ENCODE results near the gene DDI2.

The DDI2 gene

DNA sequence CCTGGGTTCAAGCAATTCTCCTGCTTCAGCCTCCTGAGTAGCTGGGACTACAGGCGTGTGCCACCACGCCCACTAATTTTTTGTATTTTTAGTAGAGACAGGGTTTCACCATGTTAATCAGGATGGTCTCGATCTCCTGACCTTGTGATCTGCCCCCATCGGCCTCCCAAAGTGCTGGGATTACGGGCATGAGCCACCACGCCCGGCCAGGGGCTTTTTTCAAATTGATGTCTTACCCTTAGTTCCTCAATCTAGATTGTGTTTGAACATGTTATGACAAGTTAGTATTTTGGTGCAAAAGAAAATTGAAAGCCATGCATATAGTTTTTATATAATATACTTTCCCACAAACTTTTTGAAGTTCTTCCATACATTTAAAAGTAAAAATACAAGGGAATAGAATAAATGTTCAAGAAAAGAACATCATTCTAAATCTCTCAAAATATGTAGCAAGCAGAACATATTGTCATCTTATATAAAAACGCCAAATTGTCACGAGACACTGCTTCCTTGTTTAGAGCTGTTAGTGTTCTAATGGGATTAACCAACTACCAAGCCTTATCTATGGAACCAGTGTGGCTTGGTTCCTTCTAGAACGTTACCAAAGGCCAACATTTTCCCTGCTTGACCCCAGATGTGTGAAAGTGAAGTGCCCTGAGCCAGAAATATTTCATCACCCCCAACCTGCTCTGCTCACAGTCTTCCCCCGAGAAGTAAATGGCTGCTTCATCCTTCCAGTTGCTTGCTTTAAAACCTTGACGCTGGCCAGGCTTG lies 57.3 kb downstream of the DDI2 start:
- H3K4me1 ChIP-seq (ENCODE audit: control insufficient read depth, low read depth, low read length): no peaks in the 10 kb centered on the region
- no peak overlapping the region for H3K27ac ChIP-seq (ENCODE audit: low read length)
- no peaks in the 10 kb centered on the region for H3K27me3 ChIP-seq (ENCODE audit: control insufficient read depth, insufficient read depth, low read length)
- no peak overlapping the region for H3K9ac ChIP-seq (ENCODE audit: low read length)
- no peaks in the 10 kb centered on the region for H3K36me3 ChIP-seq (ENCODE audit: control insufficient read depth, low read depth, low read length)
- H3K9me3 ChIP-seq (ENCODE audit: control insufficient read depth, low read depth, low read length): no peaks in the 10 kb centered on the region
- no peak overlapping the region for H3K4me3 ChIP-seq (ENCODE audit: low read length)

DNA sequence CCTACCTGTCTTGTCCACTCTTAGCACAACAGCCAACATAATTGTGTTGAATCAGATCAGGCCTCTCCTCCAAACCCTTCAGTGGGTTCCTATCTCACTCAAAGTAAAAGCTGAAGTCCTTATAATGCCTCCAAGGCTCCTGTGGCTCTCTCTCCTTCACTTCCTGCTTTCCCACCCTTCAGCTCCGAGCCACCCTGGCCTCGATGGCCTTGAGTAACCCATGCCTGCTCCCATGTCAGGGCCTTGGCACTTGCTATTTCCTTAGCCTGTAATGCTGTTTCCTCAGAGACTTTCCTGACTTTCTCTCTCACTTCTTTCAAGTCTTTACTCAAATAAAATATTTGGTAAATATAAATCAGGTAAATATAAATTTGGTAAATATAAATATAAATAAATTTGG lies 58.8 kb downstream of the DDI2 start:
- H3K9ac ChIP-seq (ENCODE audit: low read length): no peak overlapping the region
- no peaks in the 10 kb centered on the region for H3K36me3 ChIP-seq (ENCODE audit: control insufficient read depth, low read depth, low read length)
- H3K4me1 ChIP-seq (ENCODE audit: control insufficient read depth, low read depth, low read length): no peaks in the 10 kb centered on the region

DNA sequence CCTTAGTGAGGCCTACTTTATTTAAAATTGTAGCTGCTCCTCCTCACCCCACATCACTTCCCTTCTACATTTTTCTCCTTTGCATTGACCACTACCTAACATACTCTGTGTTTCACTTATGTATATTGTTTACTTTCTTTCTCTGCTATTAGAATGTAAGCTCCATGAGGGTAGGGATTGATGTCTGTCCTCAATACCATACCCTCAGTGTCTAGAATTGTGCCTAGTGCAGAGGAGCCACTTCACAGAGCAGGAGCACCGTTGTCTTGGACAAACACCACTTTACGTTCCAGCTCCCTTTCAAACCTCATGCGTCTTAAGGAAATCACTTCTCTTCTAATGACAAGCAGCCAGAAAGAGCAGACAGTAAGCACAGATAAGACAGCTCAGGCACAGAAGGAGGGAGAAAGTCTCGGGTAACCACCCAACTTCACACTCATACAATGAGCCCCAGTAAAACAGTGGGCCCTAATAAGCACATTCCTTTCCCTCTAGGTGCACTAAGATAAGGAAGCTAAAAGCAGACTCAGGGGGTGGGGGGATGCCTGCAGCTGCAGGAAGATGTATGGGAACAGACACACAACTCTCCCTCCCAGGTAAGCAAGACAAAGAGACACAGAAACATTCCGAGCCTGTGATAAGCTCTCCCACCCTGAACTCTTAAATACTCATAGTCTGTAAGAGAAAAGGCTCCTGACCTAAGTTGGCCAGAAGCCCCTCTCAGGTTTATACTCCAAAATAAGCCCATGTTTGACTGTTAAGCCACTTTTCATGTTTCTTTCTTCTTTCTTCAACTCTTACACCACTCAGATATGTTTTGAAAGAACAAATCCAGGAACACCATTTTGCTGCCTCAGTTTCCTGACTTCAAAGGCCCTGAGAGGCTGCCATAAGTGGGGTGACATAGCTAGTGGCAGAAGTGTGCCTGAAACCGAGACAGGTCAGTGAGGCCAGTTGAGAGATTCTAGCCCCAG lies 59.7 kb downstream of the DDI2 start:
- no peak overlapping the region for H3K9ac ChIP-seq (ENCODE audit: low read length)
- no peak overlapping the region for H3K27ac ChIP-seq (ENCODE audit: low read length)
- H3K9me3 ChIP-seq (ENCODE audit: control insufficient read depth, low read depth, low read length): no peaks in the 10 kb centered on the region
- no peaks in the 10 kb centered on the region for H3K27me3 ChIP-seq (ENCODE audit: control insufficient read depth, insufficient read depth, low read length)
- no peak overlapping the region for H3K4me3 ChIP-seq (ENCODE audit: low read length)
- H3K4me1 ChIP-seq (ENCODE audit: control insufficient read depth, low read depth, low read length): no peaks in the 10 kb centered on the region
- no peaks in the 10 kb centered on the region for H3K36me3 ChIP-seq (ENCODE audit: control insufficient read depth, low read depth, low read length)

More for the DNA sequence above, 58.8 kb downstream of the DDI2 start:
- Histone ChIP-seq H3K9me3 (ENCODE audit: control insufficient read depth, low read depth, low read length) (no peaks in the 10 kb centered on the region), H3K27me3 (ENCODE audit: control insufficient read depth, insufficient read depth, low read length) (no peaks in the 10 kb centered on the region), H3K4me3 (ENCODE audit: low read length) (no peak overlapping the region), H3K27ac (ENCODE audit: low read length) (no peak overlapping the region)

DNA sequence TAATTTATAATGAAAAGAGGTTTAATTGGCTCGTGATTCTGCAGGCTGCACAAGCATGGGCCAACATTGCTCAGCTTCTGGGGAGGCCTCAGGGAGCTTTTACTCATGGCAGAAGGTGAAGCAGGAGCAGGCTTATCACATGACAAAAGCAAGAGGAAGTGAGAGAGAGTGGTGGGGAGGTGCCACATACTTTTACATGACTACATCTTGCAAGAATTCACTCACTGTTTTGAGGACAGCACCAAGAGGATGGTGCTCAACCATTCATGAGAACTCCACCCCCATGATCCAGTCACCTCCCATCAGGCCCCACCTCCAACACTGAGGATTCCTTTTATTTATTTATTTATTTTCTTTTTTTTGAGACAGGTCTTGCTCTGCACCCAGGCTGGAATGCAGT lies 61.3 kb downstream of the DDI2 start:
- Histone ChIP-seq H3K27me3 (ENCODE audit: control insufficient read depth, insufficient read depth, low read length) (no peaks in the 10 kb centered on the region), H3K9me3 (ENCODE audit: control insufficient read depth, low read depth, low read length) (no peaks in the 10 kb centered on the region), H3K4me3 (ENCODE audit: low read length) (no peak overlapping the region), H3K27ac (ENCODE audit: low read length) (no peak overlapping the region), H3K4me1 (ENCODE audit: control insufficient read depth, low read depth, low read length) (no peaks in the 10 kb centered on the region), H3K36me3 (ENCODE audit: control insufficient read depth, low read depth, low read length) (no peaks in the 10 kb centered on the region), H3K9ac (ENCODE audit: low read length) (no peak overlapping the region)

GRCh38 chr1:15680131-15680530 lies 62.9 kb downstream of the DDI2 start:
- Histone ChIP-seq H3K4me3 (ENCODE audit: low read length) (no peak overlapping the region), H3K27me3 (ENCODE audit: control insufficient read depth, insufficient read depth, low read length) (no peaks in the 10 kb centered on the region), H3K9ac (ENCODE audit: low read length) (no peak overlapping the region), H3K9me3 (ENCODE audit: control insufficient read depth, low read depth, low read length) (no peaks in the 10 kb centered on the region), H3K27ac (ENCODE audit: low read length) (no peak overlapping the region), H3K36me3 (ENCODE audit: control insufficient read depth, low read depth, low read length) (no peaks in the 10 kb centered on the region), H3K4me1 (ENCODE audit: control insufficient read depth, low read depth, low read length) (no peaks in the 10 kb centered on the region)

DNA sequence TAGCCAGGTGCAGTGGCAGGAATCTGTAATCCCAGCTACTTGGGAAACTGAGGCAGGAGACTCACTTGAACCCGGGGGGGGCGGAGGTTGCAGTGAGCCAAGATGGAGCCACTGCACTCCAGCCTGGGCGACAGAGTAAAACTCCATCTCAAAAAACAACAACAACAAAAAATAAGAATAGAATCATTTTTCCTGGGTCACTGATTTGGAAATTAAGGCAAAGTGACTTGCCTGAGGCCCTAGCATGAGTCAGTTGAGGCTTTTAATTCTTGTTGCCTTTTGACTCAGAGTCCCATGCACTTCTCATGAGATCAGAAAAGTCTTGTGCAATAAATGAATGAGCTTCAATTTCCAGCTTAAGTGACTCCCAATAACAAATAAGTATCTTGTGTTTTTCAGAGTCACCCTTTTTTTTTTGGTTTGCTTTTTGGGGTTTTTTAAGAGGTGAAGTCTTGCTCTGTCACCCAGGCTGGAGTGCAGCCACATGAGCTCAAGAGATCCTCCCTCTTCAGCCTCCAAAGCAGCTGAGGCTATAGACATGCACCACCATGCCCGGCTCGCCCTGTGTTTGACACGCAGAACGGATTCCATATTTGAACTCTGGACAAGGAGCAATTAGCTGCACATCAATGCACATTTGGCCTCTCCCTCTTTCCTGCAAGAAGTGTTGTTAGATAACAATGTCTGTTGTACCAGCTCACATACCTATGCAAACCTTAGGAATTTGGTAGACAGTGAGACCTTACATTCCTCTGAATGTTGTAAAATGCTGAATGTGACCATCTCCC lies 63.5 kb downstream of the DDI2 start:
- no peak overlapping the region for H3K27ac ChIP-seq (ENCODE audit: low read length)
- no peaks in the 10 kb centered on the region for H3K4me1 ChIP-seq (ENCODE audit: control insufficient read depth, low read depth, low read length)
- H3K4me3 ChIP-seq (ENCODE audit: low read length): no peak overlapping the region
- no peaks in the 10 kb centered on the region for H3K9me3 ChIP-seq (ENCODE audit: control insufficient read depth, low read depth, low read length)
- no peaks in the 10 kb centered on the region for H3K36me3 ChIP-seq (ENCODE audit: control insufficient read depth, low read depth, low read length)
- H3K9ac ChIP-seq (ENCODE audit: low read length): no peak overlapping the region
- no peaks in the 10 kb centered on the region for H3K27me3 ChIP-seq (ENCODE audit: control insufficient read depth, insufficient read depth, low read length)

- no peak overlapping the region for H3K4me3 ChIP-seq (ENCODE audit: low read length)
- H3K27me3 ChIP-seq (ENCODE audit: control insufficient read depth, insufficient read depth, low read length): no peaks in the 10 kb centered on the region
- no peaks in the 10 kb centered on the region for H3K36me3 ChIP-seq (ENCODE audit: control insufficient read depth, low read depth, low read length)
- H3K4me1 ChIP-seq (ENCODE audit: control insufficient read depth, low read depth, low read length): no peaks in the 10 kb centered on the region
- no peak overlapping the region for H3K27ac ChIP-seq (ENCODE audit: low read length)
- H3K9ac ChIP-seq (ENCODE audit: low read length): no peak overlapping the region
- H3K9me3 ChIP-seq (ENCODE audit: control insufficient read depth, low read depth, low read length): no peaks in the 10 kb centered on the region
Measured at GRCh38 chr1:15681349-15682292, 64.4 kb downstream of the DDI2 start.

- no peaks in the 10 kb centered on the region for H3K9me3 ChIP-seq (ENCODE audit: control insufficient read depth, low read depth, low read length)
- no peaks in the 10 kb centered on the region for H3K27me3 ChIP-seq (ENCODE audit: control insufficient read depth, insufficient read depth, low read length)
- H3K27ac ChIP-seq (ENCODE audit: low read length): no peak overlapping the region
- no peaks in the 10 kb centered on the region for H3K4me1 ChIP-seq (ENCODE audit: control insufficient read depth, low read depth, low read length)
- H3K4me3 ChIP-seq (ENCODE audit: low read length): no peak overlapping the region
- H3K9ac ChIP-seq (ENCODE audit: low read length): no peak overlapping the region
- H3K36me3 ChIP-seq (ENCODE audit: control insufficient read depth, low read depth, low read length): no peaks in the 10 kb centered on the region
Measured at GRCh38 chr1:15682936-15683341, 65.7 kb downstream of the DDI2 start.

GRCh38 chr1:15683345-15684039 lies 66.2 kb downstream of the DDI2 start:
- no peaks in the 10 kb centered on the region for H3K4me1 ChIP-seq (ENCODE audit: control insufficient read depth, low read depth, low read length)
- peak overlapping the region; percentile 68 for H3K4me3 ChIP-seq (ENCODE audit: low read length)
- H3K27ac ChIP-seq (ENCODE audit: low read length): no peak overlapping the region
- peak overlapping the region; percentile 71 for H3K9ac ChIP-seq (ENCODE audit: low read length)
- no peaks in the 10 kb centered on the region for H3K9me3 ChIP-seq (ENCODE audit: control insufficient read depth, low read depth, low read length)
- H3K36me3 ChIP-seq (ENCODE audit: control insufficient read depth, low read depth, low read length): no peaks in the 10 kb centered on the region
- no peaks in the 10 kb centered on the region for H3K27me3 ChIP-seq (ENCODE audit: control insufficient read depth, insufficient read depth, low read length)

DNA sequence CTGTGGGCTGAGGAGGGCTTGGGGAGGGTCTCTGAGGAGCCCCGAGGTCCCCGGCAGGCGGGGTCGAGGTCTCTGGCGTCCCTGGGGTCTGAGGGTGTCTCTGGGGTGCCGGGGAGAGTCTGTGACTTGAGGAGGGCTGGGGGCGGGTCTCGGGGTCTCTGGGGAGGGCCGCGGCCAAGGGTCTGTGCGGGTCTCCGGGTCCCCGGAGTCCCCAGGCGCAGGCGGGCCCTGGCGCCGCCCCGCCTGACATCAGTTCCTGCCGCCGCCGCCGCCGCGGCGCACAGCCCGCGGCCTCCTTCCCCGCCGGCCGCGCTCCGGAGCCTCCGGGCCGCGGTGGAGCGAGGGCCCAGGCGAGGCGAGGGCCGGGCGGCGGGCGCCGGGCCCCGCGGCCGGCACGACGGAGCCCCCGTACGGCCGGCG lies 66.8 kb downstream of the DDI2 start, which contains the start of gene PLEKHM2:
PLEKHM2 (plus strand) TSS at position 279 of the 420 bp plus-strand sequence. CDS start 239 bp downstream, outside the sequence.
- no peaks in the 10 kb centered on the region for H3K36me3 ChIP-seq (ENCODE audit: control insufficient read depth, low read depth, low read length)
- no peak within 1 kb of the TSS for H3K27ac ChIP-seq (ENCODE audit: low read length)
- H3K4me1 ChIP-seq (ENCODE audit: control insufficient read depth, low read depth, low read length): no peaks in the 10 kb centered on the region
- H3K9me3 ChIP-seq (ENCODE audit: control insufficient read depth, low read depth, low read length): no peaks in the 10 kb centered on the region
- peak within 1 kb of the TSS; percentile 71 for H3K4me3 ChIP-seq (ENCODE audit: low read length)
- peak within 1 kb of the TSS; percentile 71 for H3K9ac ChIP-seq (ENCODE audit: low read length)
- H3K27me3 ChIP-seq (ENCODE audit: control insufficient read depth, insufficient read depth, low read length): no peaks in the 10 kb centered on the region

Data from iPS-18a (cell line).